Mesendoderm (in vitro differentiated cells): ENCODE measurements around the gene P2RY11.

ENCODE experiments used
- DNase-seq: peaks from one replicate; pipeline ENCODE4 v3.0.0; 2013
- H2AK5ac ChIP-seq: 2 replicates; pipeline ENCODE4 v1.6.1; 2013; ENCODE audit warnings: low read length, inconsistent platforms
- H2BK120ac ChIP-seq: 2 replicates; pipeline ENCODE4 v1.6.1; 2013; ENCODE audit warnings: low read depth, mild to moderate bottlenecking, low read length, moderate library complexity, mixed read lengths
- H2BK15ac ChIP-seq: replicated peaks from 2 replicates; pipeline ENCODE4 v1.6.1; 2013; ENCODE audit warnings: low read depth, mild to moderate bottlenecking, moderate library complexity
- H2BK5ac ChIP-seq: 2 replicates; pipeline ENCODE4 v1.6.1; 2013; ENCODE audit warnings: low read length, inconsistent platforms
- H3K18ac ChIP-seq: 2 replicates; pipeline ENCODE4 v1.6.1; 2013; ENCODE audit warnings: mild to moderate bottlenecking, low read length, mixed read lengths
- H3K23ac ChIP-seq: one replicate; pipeline ENCODE4 v1.6.1; 2013; ENCODE audit warnings: low read length
- H3K27ac ChIP-seq: 2 replicates; pipeline ENCODE4 v1.5.1; 2013; ENCODE audit warnings: low read depth, mild to moderate bottlenecking, inconsistent platforms, low read length, moderate library complexity
- H3K27me3 ChIP-seq: 2 replicates; pipeline ENCODE4 v1.6.1; 2013; ENCODE audit warnings: low read length, control low read depth, mild to moderate bottlenecking, inconsistent platforms; ENCODE audit not compliant: insufficient read depth, poor library complexity
- H3K36me3 ChIP-seq: 2 replicates; pipeline ENCODE4 v1.6.1; 2013; ENCODE audit warnings: low read length, inconsistent platforms; ENCODE audit not compliant: control insufficient read depth, insufficient read depth
- H3K4ac ChIP-seq: one replicate; pipeline ENCODE4 v1.6.1; 2013; ENCODE audit warnings: low read depth, mild to moderate bottlenecking, low read length, moderate library complexity
- H3K4me1 ChIP-seq: 2 replicates; pipeline ENCODE4 v1.6.1; 2013; ENCODE audit warnings: low read depth, low read length, inconsistent platforms; ENCODE audit not compliant: control insufficient read depth
- H3K4me2 ChIP-seq: 2 replicates; pipeline ENCODE4 v1.6.1; 2013; ENCODE audit warnings: low read length
- H3K4me3 ChIP-seq: 2 replicates; pipeline ENCODE4 v1.5.1; 2013; ENCODE audit warnings: mild to moderate bottlenecking, low read length
- H3K56ac ChIP-seq: one replicate; pipeline ENCODE4 v1.6.1; 2013; ENCODE audit warnings: low read length
- H3K79me1 ChIP-seq: 2 replicates; pipeline ENCODE4 v1.6.1; 2013; ENCODE audit warnings: low read length, inconsistent platforms
- H3K79me2 ChIP-seq: 2 replicates; pipeline ENCODE4 v1.6.1; 2013; ENCODE audit warnings: mild to moderate bottlenecking, low read length; ENCODE audit not compliant: control insufficient read depth, insufficient read depth
- H3K9ac ChIP-seq: 2 replicates; pipeline ENCODE4 v1.6.1; 2013; ENCODE audit warnings: low read length, inconsistent platforms
- H4K5ac ChIP-seq: one replicate; pipeline ENCODE4 v1.6.1; 2013; ENCODE audit warnings: low read length
- H4K8ac ChIP-seq: one replicate; pipeline ENCODE4 v1.6.1; 2013; ENCODE audit warnings: low read depth, mild to moderate bottlenecking, control low read depth, low read length, moderate library complexity
- WGBS: extraction: QIAGEN DNeasy Blood & Tissue Kit; methylation state at CpG from one replicate; pipeline ENCODE4 v1.1.7; 2013; ENCODE audit warnings: low lambda C conversion rate, missing lambda C conversion rate; ENCODE audit not compliant: insufficient coverage; ENCODE audit errors: extremely low coverage; 5-methylcytosine and 5-hydroxymethylcytosine counted together

P2RY11 gene

GRCh38 chr19:10126213-10126639 is 14.7 kb downstream of the P2RY11 start:
- H2BK120ac ChIP-seq = no peak overlapping the region
- H3K4me1 ChIP-seq = no peaks in the 10 kb centered on the region
- no CpG with 5 or more reads among the region's 4 CpGs for WGBS
- peaks cover 1% of the 10 kb centered on the region for H3K36me3 ChIP-seq
- H3K79me1 ChIP-seq = no peaks in the 10 kb centered on the region
- no peak overlapping the region for H3K9ac ChIP-seq
- no peak overlapping the region for H4K5ac ChIP-seq
- no peak overlapping the region for H4K8ac ChIP-seq
- no peak overlapping the region for H3K18ac ChIP-seq
- H2BK5ac ChIP-seq = no peak overlapping the region
- H2BK15ac ChIP-seq = no peak overlapping the region
- H2AK5ac ChIP-seq = no peak overlapping the region
- H3K4me3 ChIP-seq = no peak overlapping the region
- no peak overlapping the region for H3K56ac ChIP-seq
- no peaks in the 10 kb centered on the region for H3K27me3 ChIP-seq
- no peak overlapping the region for H3K27ac ChIP-seq
- H3K79me2 ChIP-seq = no peaks in the 10 kb centered on the region
- H3K23ac ChIP-seq = no peak overlapping the region
- H3K4me2 ChIP-seq = no peak overlapping the region
- DNase-seq = no peak
- H3K4ac ChIP-seq = no peak overlapping the region

GRCh38 chr19:10132905-10133304 is 21.4 kb downstream of the P2RY11 start:
- Histone ChIP-seq H2BK5ac (no peak overlapping the region), H2BK120ac (no peak overlapping the region), H2AK5ac (no peak overlapping the region), H4K8ac (no peak overlapping the region), H3K56ac (no peak overlapping the region), H2BK15ac (no peak overlapping the region), H3K9ac (no peak overlapping the region), H3K36me3 (peaks cover 29% of the 10 kb centered on the region), H3K79me2 (no peaks in the 10 kb centered on the region), H3K79me1 (no peaks in the 10 kb centered on the region), H3K27ac (no peak overlapping the region), H4K5ac (no peak overlapping the region), H3K18ac (no peak overlapping the region), H3K23ac (no peak overlapping the region), H3K27me3 (no peaks in the 10 kb centered on the region), H3K4me2 (no peak overlapping the region), H3K4me3 (no peak overlapping the region), H3K4ac (no peak overlapping the region), H3K4me1 (no peaks in the 10 kb centered on the region)
- no CpG with 5 or more reads among the region's 7 CpGs for WGBS
- DNase-seq = no peak

GRCh38 chr19:10133596-10133995 is 22.1 kb downstream of the P2RY11 start:
- H3K23ac ChIP-seq = no peak overlapping the region
- no peaks in the 10 kb centered on the region for H3K27me3 ChIP-seq
- no peaks in the 10 kb centered on the region for H3K79me1 ChIP-seq
- no peak overlapping the region for H3K27ac ChIP-seq
- H3K4ac ChIP-seq = no peak overlapping the region
- H3K4me3 ChIP-seq = no peak overlapping the region
- H4K5ac ChIP-seq = no peak overlapping the region
- H3K4me2 ChIP-seq = no peak overlapping the region
- no CpG with 5 or more reads among the region's 11 CpGs for WGBS
- peaks cover 36% of the 10 kb centered on the region for H3K36me3 ChIP-seq
- no peaks in the 10 kb centered on the region for H3K4me1 ChIP-seq
- no peak for DNase-seq
- no peak overlapping the region for H2BK15ac ChIP-seq
- H2BK120ac ChIP-seq = no peak overlapping the region
- no peak overlapping the region for H3K9ac ChIP-seq
- H3K56ac ChIP-seq = no peak overlapping the region
- H4K8ac ChIP-seq = no peak overlapping the region
- no peak overlapping the region for H3K18ac ChIP-seq
- H3K79me2 ChIP-seq = no peaks in the 10 kb centered on the region
- H2BK5ac ChIP-seq = no peak overlapping the region
- H2AK5ac ChIP-seq = no peak overlapping the region

GRCh38 chr19:10134040-10134439 is 22.5 kb downstream of the P2RY11 start:
- Histone ChIP-seq H3K9ac (no peak overlapping the region), H3K27ac (no peak overlapping the region), H3K4me3 (no peak overlapping the region), H3K23ac (no peak overlapping the region), H2AK5ac (no peak overlapping the region), H3K36me3 (peaks cover 38% of the 10 kb centered on the region), H3K18ac (no peak overlapping the region), H3K79me2 (no peaks in the 10 kb centered on the region), H3K4me1 (no peaks in the 10 kb centered on the region), H3K56ac (no peak overlapping the region), H2BK15ac (no peak overlapping the region), H2BK5ac (no peak overlapping the region), H4K8ac (no peak overlapping the region), H2BK120ac (no peak overlapping the region), H3K4me2 (no peak overlapping the region), H4K5ac (no peak overlapping the region), H3K27me3 (no peaks in the 10 kb centered on the region), H3K4ac (no peak overlapping the region), H3K79me1 (no peaks in the 10 kb centered on the region)
- WGBS = no CpG with 5 or more reads among the region's 9 CpGs
- DNase-seq = no peak

GRCh38 chr19:10135551-10136334 is 24.2 kb downstream of the P2RY11 start:
- H3K4me1 ChIP-seq = no peaks in the 10 kb centered on the region
- no peak overlapping the region for H4K8ac ChIP-seq
- no peak overlapping the region for H3K18ac ChIP-seq
- H3K4me3 ChIP-seq = no peak overlapping the region
- H3K36me3 ChIP-seq = peaks cover 38% of the 10 kb centered on the region
- no peak overlapping the region for H3K9ac ChIP-seq
- H3K4ac ChIP-seq = no peak overlapping the region
- H2BK5ac ChIP-seq = no peak overlapping the region
- H2AK5ac ChIP-seq = no peak overlapping the region
- no CpG with 5 or more reads among the region's 39 CpGs for WGBS
- no peaks in the 10 kb centered on the region for H3K79me1 ChIP-seq
- no peak overlapping the region for H3K23ac ChIP-seq
- no peak overlapping the region for H2BK120ac ChIP-seq
- no peak for DNase-seq
- H4K5ac ChIP-seq = no peak overlapping the region
- no peak overlapping the region for H3K27ac ChIP-seq
- no peak overlapping the region for H2BK15ac ChIP-seq
- no peak overlapping the region for H3K56ac ChIP-seq
- H3K27me3 ChIP-seq = no peaks in the 10 kb centered on the region
- H3K79me2 ChIP-seq = no peaks in the 10 kb centered on the region
- no peak overlapping the region for H3K4me2 ChIP-seq

- no peaks in the 10 kb centered on the region for H3K79me2 ChIP-seq
- H2BK120ac ChIP-seq = no peak overlapping the region
- H4K8ac ChIP-seq = no peak overlapping the region
Measured at GRCh38 chr19:10136936-10137335, 25.4 kb downstream of the P2RY11 start.

More at GRCh38 chr19:10136936-10137335, 25.4 kb downstream of the P2RY11 start:
- Histone ChIP-seq H3K56ac (no peak overlapping the region), H3K4me3 (no peak overlapping the region), H3K27ac (no peak overlapping the region), H4K5ac (no peak overlapping the region), H3K79me1 (no peaks in the 10 kb centered on the region), H3K4ac (no peak overlapping the region), H3K23ac (no peak overlapping the region), H3K4me2 (no peak overlapping the region), H3K4me1 (no peaks in the 10 kb centered on the region), H3K27me3 (no peaks in the 10 kb centered on the region), H2AK5ac (no peak overlapping the region), H2BK15ac (no peak overlapping the region), H3K18ac (no peak overlapping the region), H3K9ac (no peak overlapping the region), H3K36me3 (peaks cover 43% of the 10 kb centered on the region), H2BK5ac (no peak overlapping the region)
- no peak for DNase-seq
- WGBS = no CpG with 5 or more reads among the region's 14 CpGs
